CD4-positive, alpha-beta T cell (primary cell): ENCODE results near the gene CHD9. TPM values are rescaled to one million over a fixed set of nuclear protein-coding genes. Genes with fewer than 3 reads are reported as not detected.
"Not testable (repeated sequence)": the region's sequence is repeated elsewhere in the genome, so short reads cannot be mapped to it uniquely, and the experiment has no call there.

Source experiments
- ATAC-seq: fragments of 200-7000 bp; cut with Tn5 transposase; one replicate; pipeline ENCODE4 v1.10.0; 2022; ENCODE audit warnings: mild to moderate bottlenecking; ENCODE audit not compliant: poor library complexity
- CTCF ChIA-PET: fragments of 350-600 bp; sonication (Branson Sonifier 250); formaldehyde crosslinking; loops from one replicate; lab custom pipeline; 2021; ENCODE audit warnings: antibody characterized with exemption, inconsistent platforms; lab: Charles Lee
- POLR2A ChIA-PET: fragments of 350-600 bp; sonication (Branson Sonifier 250); formaldehyde crosslinking; loops from one replicate; lab custom pipeline; 2021; ENCODE audit warnings: antibody characterized with exemption, inconsistent platforms; lab: Charles Lee
- DNase-seq, 14 experiments: peaks; one replicate each; pipeline ENCODE4 v3.0.0-alpha.2; 2013 to 2020; ENCODE audit warnings: mixed read lengths in 2 of 14
- H3K27ac ChIP-seq, 2 donors: one replicate each; pipeline versions ENCODE4 v1.5.1 to v1.7.0; 2013; ENCODE audit warnings: low read length in 2 of 2, low read depth in 1 of 2, mild to moderate bottlenecking in 1 of 2
- H3K27me3 ChIP-seq, 2 experiments: 1 replicate in 1 of 2; 2 replicates in 1 of 2; pipeline versions ENCODE4 v1.6.1 to v1.7.0; 2013; ENCODE audit warnings: low read length in 2 of 2, control low read depth in 1 of 2, mild to moderate bottlenecking in 1 of 2, moderate library complexity in 1 of 2; ENCODE audit not compliant: insufficient read depth in 2 of 2, control insufficient read depth in 1 of 2
- H3K36me3 ChIP-seq: one replicate; pipeline ENCODE4 v1.6.1; 2013; ENCODE audit warnings: low read length, control low read depth; ENCODE audit not compliant: insufficient read depth
- H3K4me1 ChIP-seq: one replicate; pipeline ENCODE4 v1.6.1; 2013; ENCODE audit warnings: low read length, control low read depth; ENCODE audit not compliant: insufficient read depth
- H3K4me3 ChIP-seq: one replicate; pipeline ENCODE4 v1.5.1; 2013; ENCODE audit warnings: mild to moderate bottlenecking, low read length, moderate library complexity
- H3K9me3 ChIP-seq, 2 experiments: 1 replicate in 1 of 2; 2 replicates in 1 of 2; pipeline versions ENCODE4 v1.6.1 to v1.7.0; 2013; ENCODE audit warnings: low read length in 2 of 2, mild to moderate bottlenecking in 2 of 2, control low read depth in 1 of 2, moderate library complexity in 1 of 2; ENCODE audit not compliant: control insufficient read depth in 1 of 2, insufficient read depth in 1 of 2
- H3K27ac Mint-ChIP-seq: one replicate; pipeline ENCODE4 v1.8.0; 2020; ENCODE audit warnings: mixed read lengths
- H3K27me3 Mint-ChIP-seq: one replicate; pipeline ENCODE4 v1.8.0; 2021; ENCODE audit warnings: mixed read lengths
- H3K36me3 Mint-ChIP-seq: one replicate; pipeline ENCODE4 v1.8.0; 2021; ENCODE audit warnings: low read depth, mixed read lengths
- H3K4me1 Mint-ChIP-seq: one replicate; pipeline ENCODE4 v1.8.0; 2021; ENCODE audit warnings: low read depth, mixed read lengths
- H3K4me3 Mint-ChIP-seq: one replicate; pipeline ENCODE4 v1.8.0; 2020; ENCODE audit warnings: mild to moderate bottlenecking, mixed read lengths
- H3K9me3 Mint-ChIP-seq: one replicate; pipeline ENCODE4 v1.8.0; 2020; ENCODE audit warnings: mixed read lengths
- intact Hi-C, 2 experiments: fragments of 100-400 bp; cut with DNase I in 1 of 2; cut with micrococcal nuclease in 1 of 2; formaldehyde crosslinking; loops; one replicate each; pipeline versions ENCODE4 v1.15.1 to v1.9.0; 2023 to 2025; cut with DNase I, micrococcal nuclease
- total RNA-seq, 174 experiments: library from RNA in 2 of 174; stranded (reverse) in 2 of 174; gene quantifications; one replicate each; pipeline ENCODE4 v1.2.3 and lab custom pipeline; 2021 to 2026
- TF ChIP-seq, protein P1 (sequence below): fragments of 200-600 bp; IDR thresholded peaks from one replicate; pipeline ENCODE4 v1.8.0; 2022; ENCODE audit warnings: antibody characterized with exemption, mild to moderate bottlenecking

CHD9 gene
- total RNA-seq, 2 experiments from 2014 or later = 28.2 to 28.8 TPM

- intact Hi-C loops = no loop called here
- no peaks in the 10 kb centered on the region for H3K4me1 ChIP-seq
- no peak overlapping the region for H3K27ac ChIP-seq
- Mint-ChIP-seq H3K4me1 (no peaks in the 10 kb centered on the region), H3K4me3 (no peak overlapping the region), H3K9me3 (no peaks in the 10 kb centered on the region), H3K36me3 (no peaks in the 10 kb centered on the region), H3K27ac (no peak overlapping the region), H3K27me3 (peaks cover 35% of the 10 kb centered on the region)
- no peaks in the 10 kb centered on the region for H3K36me3 ChIP-seq
- no peaks in the 10 kb centered on the region for H3K27me3 ChIP-seq
- ChIA-PET CTCF (no interaction called here), POLR2A (no interaction called here)
- no peak for DNase-seq
- ATAC-seq = no peak
- TF ChIP-seq, protein P1, sequence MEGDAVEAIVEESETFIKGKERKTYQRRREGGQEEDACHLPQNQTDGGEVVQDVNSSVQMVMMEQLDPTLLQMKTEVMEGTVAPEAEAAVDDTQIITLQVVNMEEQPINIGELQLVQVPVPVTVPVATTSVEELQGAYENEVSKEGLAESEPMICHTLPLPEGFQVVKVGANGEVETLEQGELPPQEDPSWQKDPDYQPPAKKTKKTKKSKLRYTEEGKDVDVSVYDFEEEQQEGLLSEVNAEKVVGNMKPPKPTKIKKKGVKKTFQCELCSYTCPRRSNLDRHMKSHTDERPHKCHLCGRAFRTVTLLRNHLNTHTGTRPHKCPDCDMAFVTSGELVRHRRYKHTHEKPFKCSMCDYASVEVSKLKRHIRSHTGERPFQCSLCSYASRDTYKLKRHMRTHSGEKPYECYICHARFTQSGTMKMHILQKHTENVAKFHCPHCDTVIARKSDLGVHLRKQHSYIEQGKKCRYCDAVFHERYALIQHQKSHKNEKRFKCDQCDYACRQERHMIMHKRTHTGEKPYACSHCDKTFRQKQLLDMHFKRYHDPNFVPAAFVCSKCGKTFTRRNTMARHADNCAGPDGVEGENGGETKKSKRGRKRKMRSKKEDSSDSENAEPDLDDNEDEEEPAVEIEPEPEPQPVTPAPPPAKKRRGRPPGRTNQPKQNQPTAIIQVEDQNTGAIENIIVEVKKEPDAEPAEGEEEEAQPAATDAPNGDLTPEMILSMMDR = no peak
- H3K9me3 ChIP-seq = no peaks in the 10 kb centered on the region
- no peak overlapping the region for H3K4me3 ChIP-seq
These were observed 20.5 kb upstream of the CHD9 start for GRCh38 chr16:53034306-53034705.

DNA sequence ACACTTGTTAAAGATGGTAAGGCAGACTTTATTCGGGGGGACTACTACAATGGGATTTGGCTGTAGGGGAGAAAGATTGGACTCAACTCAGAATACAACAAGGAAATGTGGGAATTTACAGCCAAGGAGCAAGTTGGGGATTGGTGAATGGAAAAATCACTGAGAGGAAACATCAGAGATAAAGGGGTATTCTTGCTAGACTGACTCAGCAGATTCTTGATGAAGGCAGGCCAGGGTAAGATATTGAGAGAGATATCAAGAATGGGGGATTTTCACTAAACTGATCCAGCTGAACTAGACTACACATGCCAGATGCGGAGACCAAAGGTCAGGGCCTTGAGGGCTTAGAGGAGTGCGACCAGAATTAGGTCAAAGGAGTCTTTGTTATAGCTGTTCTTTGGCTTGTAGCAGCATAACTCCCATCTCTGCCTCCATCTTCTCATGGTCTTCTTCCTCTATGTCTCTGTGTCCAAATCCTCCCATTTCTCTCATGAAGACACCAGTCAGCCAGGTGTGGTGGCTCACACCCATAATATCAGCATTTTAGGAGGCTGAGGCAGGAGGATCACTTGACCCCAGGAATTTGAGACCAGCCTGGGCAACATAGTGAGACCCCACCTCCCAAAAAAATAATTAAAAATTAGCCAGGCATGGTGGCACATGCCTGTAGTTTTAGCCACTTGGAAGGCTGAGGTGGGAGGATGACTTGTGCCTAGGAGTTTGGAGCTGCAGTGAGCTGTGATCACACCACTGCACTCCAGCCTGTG, 19.4 kb upstream of the CHD9 start:
- ChIA-PET POLR2A (no interaction called here), CTCF (interaction anchor here (1.4 kb wide), 1 partner anchor 20 kb away, joined by 3 read pairs; the partner anchor contains the start of gene CHD9)
- no peak overlapping the region for H3K27ac Mint-ChIP-seq
- no peak overlapping the region for H3K4me3 ChIP-seq
- TF ChIP-seq, protein P1 = no peak
- no peaks in the 10 kb centered on the region for H3K27me3 ChIP-seq
- ATAC-seq (no peak), DNase-seq (no peak)
- H3K4me1 Mint-ChIP-seq = no peaks in the 10 kb centered on the region
- H3K27ac ChIP-seq = no peak overlapping the region
- intact Hi-C loops = no loop called here
- no peak overlapping the region for H3K4me3 Mint-ChIP-seq
- no peaks in the 10 kb centered on the region for H3K9me3 Mint-ChIP-seq
- H3K36me3 ChIP-seq = no peaks in the 10 kb centered on the region
- H3K36me3 Mint-ChIP-seq = no peaks in the 10 kb centered on the region
- no peaks in the 10 kb centered on the region for H3K4me1 ChIP-seq
- H3K27me3 Mint-ChIP-seq = peaks cover 35% of the 10 kb centered on the region
- H3K9me3 ChIP-seq = no peaks in the 10 kb centered on the region

- no peak overlapping the region for H3K4me3 ChIP-seq
- no peaks in the 10 kb centered on the region for H3K4me1 ChIP-seq
- H3K4me3 Mint-ChIP-seq = no peak overlapping the region
- H3K4me1 Mint-ChIP-seq = no peaks in the 10 kb centered on the region
- H3K9me3 Mint-ChIP-seq = no peaks in the 10 kb centered on the region
- intact Hi-C loops = no loop called here
- ATAC-seq = no peak
- CTCF ChIA-PET = interaction anchor here (1.4 kb wide), 1 partner anchor 19 kb away, joined by 3 read pairs; the partner anchor contains the start of gene CHD9
- H3K27me3 ChIP-seq = no peaks in the 10 kb centered on the region
- TF ChIP-seq, protein P1 = no peak
- no peaks in the 10 kb centered on the region for H3K36me3 Mint-ChIP-seq
- no peak overlapping the region for H3K27ac Mint-ChIP-seq
- H3K27ac ChIP-seq = no peak overlapping the region
- no peaks in the 10 kb centered on the region for H3K9me3 ChIP-seq
- H3K36me3 ChIP-seq = no peaks in the 10 kb centered on the region
- POLR2A ChIA-PET = no interaction called here
- no peak for DNase-seq
- H3K27me3 Mint-ChIP-seq = peaks cover 35% of the 10 kb centered on the region
These were observed 18.7 kb upstream of the CHD9 start for GRCh38 chr16:53036066-53036465.

DNA sequence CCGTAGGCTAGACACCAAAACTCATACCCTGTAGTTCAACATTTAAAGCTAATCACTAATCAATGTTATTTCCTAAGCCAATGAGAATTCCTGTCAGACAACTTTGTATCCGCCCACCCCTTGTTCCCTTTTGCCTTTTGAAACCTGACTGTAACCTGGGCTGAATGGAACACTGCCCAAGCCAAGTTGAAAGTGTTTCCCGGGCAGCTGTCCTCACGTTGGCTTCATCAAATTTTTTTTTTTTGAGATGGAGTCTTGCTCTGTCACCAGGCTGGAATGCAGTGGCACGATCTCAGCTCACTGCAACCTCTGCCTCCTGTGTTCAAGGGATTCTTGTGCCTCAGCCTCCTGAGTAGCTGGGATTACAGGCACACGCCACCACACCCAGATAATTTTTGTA, 18.1 kb upstream of the CHD9 start:
- H3K36me3 Mint-ChIP-seq, intact Hi-C loops, H3K4me3 Mint-ChIP-seq, H3K9me3 ChIP-seq, POLR2A ChIA-PET, H3K4me1 Mint-ChIP-seq, H3K4me1 ChIP-seq, H3K27me3 ChIP-seq, H3K9me3 Mint-ChIP-seq, H3K27ac ChIP-seq, H3K4me3 ChIP-seq, ATAC-seq, H3K27ac Mint-ChIP-seq, H3K36me3 ChIP-seq, DNase-seq: not testable (repeated sequence)
- H3K27me3 Mint-ChIP-seq = peaks cover 30% of the 10 kb centered on the region
- CTCF ChIA-PET = interaction anchor here (1.4 kb wide), 1 partner anchor 18 kb away, joined by 3 read pairs; the partner anchor contains the start of gene CHD9
